Cerebellar cortex (tissue), 1 donor: ENCODE measurements around the gene MTX1.

Experiments
- DNase-seq: peaks from one replicate; pipeline ENCODE4 v3.0.0-alpha.2; 2015; ENCODE audit warnings: low spot score

Gene MTX1

DNA sequence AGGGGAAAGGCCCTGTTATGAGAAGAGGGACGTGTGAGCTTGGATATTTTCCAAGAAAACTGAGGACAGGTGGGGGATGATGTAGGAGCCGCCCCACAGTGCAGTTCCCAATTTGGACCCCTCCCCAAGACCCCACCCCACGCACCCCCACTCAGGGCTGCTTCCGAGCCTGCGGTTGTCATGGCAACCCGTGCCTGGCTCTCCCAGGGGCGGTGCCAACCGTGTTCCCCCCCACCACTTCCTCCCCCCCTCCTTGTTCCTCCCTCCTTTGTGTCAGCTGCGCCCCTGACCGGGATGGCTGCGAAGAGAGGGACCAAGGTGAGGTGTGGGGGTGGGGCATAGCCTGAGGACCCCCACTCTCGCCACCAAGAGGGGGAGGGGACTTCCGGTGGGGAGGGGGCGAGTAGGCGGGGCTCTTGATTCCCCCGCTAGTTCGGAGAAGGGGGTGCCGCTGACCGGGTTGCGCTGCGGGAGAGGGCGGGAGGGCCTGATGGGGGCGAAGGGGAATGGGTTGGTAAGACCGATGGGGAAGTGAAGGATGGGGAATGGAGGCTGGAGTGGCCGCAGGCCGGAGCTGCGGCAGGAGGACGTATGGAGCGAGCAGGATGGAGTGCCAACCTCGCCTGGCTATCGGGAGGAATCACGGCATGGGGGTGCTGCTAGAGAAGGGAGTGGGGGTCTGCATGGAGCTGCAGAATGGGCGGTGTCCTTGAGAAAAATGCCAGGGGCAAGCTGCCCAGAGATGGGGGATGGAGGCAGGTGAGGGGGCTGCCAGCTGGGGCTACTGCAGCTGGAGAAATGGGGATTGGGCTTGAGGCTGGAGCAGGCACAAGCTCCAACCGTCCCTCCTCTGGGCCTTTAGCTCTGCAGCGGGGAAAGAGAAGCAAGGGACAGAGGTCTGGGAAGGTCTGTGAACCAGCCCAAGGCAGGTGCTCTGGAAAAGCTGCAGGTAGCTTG lies 33.9 kb upstream of the MTX1 start:
- peak; percentile 71 for DNase-seq

DNA sequence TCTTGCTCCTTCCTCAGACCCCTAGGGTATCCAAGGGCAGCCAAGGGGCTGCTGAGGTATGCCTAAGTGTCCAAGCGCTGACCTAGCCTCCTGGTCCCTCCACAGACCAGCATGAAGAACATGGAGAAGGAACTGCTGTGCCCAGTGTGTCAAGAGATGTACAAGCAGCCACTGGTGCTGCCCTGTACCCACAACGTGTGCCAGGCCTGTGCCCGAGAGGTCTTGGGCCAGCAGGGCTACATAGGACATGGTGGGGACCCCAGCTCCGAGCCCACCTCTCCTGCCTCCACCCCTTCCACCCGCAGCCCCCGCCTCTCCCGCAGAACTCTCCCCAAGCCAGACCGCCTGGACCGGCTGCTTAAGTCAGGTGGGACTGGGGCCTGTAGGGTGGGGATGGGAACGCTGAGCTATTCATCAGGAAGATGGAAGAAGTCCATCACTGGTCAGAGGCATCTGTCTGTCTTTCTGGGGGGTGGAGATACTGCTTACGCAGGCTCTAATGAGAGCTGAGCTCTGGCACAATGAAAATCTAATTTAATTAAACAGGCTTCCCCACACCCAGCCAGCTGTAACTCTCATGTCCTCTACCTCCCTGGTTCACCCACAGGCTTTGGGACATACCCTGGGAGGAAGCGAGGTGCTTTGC lies 33.1 kb upstream of the MTX1 start:
- DNase-seq: peak; percentile 46

DNA sequence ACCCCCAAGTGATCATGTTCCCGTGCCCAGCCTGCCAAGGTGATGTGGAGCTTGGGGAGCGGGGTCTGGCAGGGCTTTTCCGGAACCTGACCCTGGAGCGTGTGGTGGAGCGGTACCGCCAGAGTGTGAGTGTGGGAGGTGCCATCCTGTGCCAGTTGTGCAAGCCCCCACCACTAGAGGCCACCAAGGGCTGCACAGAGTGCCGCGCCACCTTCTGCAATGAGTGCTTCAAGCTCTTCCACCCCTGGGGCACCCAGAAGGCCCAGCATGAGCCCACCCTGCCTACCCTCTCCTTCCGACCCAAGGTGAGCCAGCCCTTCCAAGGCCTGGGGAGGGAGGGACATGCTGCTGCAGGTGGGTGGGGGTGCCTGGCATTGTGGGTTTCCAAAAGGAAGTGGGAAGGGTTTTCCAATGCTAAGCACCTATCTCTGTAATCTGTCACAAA lies 32.5 kb upstream of the MTX1 start:
- DNase-seq: no peak

DNA sequence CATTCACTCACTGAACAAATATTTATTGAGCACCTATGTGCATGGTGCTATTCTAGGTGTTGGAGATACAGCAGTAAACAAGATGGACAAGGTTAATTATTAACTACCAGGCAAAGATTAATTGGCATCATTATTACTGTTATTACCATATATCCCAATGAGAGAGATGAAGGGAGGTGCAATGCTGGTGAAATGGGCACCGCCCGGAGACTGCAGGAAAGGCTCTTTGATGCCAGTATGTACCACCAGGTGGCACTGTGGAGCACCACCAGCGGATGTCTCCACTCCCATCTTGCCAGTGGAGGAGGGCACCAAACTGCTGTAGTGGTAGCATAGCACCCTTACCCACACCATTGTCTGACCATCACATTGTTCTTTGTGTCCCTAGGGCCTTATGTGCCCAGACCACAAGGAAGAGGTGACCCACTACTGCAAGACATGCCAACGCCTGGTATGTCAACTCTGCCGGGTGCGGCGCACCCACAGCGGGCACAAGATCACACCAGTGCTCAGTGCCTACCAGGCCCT lies 31.9 kb upstream of the MTX1 start:
- peak; percentile 89 for DNase-seq

DNA sequence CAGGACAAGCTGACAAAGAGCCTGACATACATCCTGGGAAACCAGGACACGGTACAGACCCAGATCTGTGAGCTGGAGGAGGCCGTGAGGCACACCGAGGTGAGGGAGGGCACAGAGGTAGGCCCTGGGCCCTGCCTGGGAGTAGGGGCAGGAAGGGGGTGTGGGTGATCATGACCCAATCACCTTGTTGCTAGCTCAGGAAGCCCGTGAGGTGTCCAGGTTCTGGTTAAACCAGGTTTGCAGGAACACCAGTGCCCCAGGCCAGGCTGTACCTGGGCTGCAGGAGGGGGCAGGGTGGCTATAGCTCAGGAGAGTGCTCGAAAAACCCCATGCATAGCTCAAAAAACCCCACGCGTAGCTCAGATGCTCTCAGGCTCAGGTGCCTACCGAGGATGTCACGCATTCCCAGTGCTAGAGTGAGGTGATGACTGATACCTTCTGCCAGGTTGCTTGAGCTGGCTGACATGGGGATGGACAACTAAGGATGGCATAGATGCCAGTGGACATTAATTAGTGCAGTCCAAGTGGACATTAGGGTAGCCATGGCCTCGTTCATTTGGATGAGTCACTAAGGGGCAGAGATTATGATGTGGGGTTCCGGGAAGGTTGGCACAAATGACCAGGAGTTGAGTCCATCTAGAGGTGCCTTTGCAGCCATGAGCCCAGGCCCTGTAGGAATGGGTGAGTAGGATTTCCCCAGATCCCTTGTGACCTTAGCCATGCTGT lies 31.1 kb upstream of the MTX1 start:
- no peak for DNase-seq

DNA sequence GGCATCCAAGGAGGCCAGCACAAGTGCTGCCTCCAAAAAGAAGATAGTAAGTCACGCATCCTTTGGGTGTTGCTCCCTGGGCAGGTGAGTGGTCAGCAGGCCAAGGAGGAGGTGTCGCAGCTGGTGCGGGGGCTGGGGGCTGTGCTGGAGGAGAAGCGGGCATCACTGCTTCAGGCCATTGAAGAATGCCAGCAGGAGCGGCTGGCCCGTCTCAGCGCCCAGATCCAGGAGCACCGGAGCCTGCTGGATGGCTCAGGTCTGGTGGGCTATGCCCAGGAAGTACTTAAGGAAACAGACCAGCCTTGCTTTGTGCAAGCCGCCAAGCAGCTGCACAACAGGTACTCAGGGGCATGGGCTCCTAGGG lies 30.6 kb upstream of the MTX1 start:
- DNase-seq: no peak

DNA sequence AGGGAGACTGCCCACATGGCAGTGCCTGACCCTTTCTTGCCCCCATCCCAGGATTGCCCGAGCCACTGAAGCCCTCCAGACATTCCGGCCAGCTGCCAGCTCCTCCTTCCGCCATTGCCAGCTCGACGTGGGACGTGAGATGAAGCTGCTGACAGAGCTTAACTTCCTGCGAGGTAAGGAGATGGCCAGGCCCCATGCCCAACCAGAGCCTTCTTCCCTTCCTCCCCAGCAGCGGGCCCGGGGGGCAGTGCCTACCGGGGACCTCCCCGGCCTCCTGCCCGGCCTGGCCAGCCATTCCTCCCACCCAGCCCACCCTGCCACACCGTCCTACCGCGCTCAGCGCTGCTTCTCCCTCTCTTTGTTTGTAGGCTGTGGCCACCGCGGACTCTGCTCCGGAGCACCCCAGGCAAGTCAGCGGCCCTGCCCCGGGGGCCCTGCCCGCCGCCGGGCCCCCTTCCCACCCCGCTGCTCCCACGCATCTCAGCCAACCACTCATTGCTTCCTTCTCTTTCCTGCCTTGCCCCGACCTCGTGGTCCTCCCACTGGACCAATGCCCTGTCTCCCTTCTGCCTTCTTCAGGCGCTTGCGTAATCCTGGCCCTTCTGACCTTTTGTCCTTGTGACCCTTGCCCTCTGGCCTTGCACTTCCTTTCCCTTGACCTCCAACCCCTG lies 29.9 kb upstream of the MTX1 start:
- no peak for DNase-seq

DNA sequence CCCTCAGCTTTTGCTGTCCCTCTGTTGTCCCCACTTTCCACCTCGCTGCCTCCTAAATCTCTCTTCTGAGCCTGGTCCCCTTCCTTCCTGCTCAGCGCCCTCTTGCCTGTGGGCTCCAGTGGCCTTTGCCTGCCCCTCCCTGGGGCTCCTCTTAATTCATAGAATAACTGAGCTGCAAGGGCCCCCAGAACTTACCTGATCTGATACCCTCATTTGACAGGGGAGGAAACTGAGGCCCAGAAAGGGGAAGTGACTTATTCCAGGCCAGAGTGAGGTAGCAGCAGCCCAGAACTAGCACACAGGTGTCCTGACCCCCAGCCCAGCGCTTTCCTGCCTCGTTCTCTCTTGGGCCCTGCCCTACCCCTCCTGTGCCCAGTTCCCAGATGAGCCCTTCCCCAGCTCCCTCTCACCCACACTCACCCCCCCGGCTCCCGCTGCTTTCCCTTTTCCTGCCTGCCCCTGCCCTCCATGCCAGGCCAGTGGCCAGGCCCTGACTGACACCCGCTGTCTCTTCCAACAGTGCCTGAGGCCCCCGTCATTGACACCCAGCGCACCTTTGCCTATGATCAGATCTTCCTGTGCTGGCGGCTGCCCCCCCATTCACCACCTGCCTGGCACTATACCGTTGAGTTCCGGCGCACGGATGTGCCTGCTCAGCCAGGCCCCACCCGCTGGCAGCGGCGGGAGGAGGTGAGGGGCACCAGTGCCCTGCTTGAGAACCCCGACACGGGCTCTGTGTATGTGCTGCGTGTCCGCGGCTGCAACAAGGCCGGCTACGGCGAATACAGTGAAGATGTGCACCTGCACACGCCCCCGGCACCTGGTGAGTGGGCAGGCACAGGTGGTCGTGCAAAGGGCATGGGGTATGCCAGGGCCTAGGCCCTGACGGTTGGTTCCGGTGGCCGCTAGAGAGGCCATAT lies 29.1 kb upstream of the MTX1 start:
- DNase-seq: no peak

DNA sequence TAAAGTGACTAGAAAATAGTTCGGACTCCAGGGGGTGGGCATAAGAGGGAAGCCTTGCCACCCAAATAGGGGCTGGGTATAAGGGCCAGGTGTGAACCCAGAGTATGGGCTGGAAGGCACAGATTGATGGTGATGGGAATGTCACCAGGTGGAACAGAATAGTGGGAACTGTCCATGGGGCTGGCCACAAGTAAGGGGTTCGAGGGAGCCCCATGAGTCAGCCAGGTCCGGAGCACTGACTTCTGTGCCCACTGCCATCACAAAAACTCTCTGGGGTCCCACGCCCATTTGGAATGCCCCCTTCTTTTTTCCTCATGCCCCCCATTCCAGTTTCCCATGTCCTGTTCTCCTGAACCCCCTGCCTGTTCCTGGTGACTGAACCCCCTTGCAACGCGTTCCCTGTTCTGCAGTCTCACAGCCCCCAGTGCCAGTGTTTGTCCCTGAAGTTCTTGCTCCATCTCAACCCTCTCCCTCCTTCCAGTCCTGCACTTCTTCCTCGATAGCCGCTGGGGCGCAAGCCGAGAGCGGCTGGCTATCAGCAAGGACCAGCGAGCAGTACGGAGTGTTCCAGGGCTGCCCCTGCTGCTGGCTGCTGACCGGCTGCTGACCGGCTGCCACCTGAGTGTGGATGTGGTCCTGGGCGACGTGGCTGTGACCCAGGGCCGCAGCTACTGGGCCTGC lies 27.0 kb upstream of the MTX1 start:
- DNase-seq: no peak

DNA sequence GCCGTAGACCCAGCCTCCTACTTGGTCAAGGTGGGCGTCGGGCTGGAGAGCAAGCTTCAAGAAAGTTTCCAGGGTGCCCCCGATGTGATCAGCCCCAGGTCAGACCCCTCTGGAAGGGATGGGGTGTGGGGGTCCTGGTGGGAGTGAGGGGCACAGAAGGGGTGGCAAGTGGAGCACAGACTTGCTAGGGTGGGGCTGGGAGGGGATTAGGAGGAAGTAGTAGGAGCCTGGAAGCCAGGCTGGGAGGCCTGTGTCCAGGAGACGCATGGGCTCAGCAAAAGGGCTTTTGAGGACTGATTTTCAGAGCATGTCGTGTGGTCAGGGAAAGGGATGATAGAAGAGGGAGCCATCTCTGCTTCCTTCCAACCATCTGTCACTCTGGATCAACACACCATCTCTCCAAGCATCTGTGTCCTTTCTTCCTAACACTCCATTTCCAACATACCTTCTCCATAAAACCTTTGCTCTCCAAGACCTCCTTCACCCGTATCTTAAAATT lies 26.4 kb upstream of the MTX1 start:
- peak; percentile 37 for DNase-seq

DNA sequence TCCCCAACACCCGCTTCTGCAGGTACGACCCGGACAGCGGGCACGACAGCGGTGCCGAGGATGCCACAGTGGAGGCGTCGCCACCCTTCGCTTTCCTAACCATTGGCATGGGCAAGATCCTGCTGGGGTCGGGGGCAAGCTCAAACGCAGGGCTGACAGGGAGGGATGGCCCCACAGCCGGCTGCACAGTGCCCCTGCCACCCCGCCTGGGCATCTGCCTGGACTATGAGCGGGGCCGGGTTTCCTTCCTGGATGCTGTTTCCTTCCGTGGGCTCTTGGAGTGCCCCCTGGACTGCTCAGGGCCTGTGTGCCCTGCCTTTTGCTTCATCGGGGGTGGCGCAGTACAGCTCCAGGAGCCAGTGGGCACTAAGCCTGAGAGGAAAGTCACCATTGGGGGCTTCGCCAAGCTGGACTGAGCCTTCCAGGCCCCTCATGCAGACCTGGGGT lies 24.7 kb upstream of the MTX1 start:
- no peak for DNase-seq

DNA sequence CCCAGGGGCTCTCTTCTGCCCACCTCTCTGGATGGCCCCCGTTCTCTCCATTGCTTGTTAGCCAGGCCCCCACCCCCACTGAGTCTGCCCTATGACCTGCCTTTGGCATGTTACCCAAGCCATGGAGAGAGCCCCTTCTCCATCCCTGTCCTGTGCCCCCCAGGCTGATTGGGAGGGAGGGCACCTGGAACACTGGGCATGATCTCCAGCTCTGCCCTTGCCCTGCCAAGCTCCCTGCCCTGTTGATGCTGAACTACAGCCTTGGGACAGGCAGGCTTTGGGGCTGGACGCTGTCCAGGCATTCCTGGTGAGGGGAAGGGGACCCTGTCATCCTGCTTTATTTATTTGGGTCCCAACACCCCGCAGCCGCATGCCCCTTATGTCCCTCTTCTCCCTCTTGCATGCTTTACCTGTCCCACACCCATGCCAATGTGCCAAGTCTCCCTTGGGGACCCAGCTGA lies 24.1 kb upstream of the MTX1 start:
- no peak for DNase-seq

DNA sequence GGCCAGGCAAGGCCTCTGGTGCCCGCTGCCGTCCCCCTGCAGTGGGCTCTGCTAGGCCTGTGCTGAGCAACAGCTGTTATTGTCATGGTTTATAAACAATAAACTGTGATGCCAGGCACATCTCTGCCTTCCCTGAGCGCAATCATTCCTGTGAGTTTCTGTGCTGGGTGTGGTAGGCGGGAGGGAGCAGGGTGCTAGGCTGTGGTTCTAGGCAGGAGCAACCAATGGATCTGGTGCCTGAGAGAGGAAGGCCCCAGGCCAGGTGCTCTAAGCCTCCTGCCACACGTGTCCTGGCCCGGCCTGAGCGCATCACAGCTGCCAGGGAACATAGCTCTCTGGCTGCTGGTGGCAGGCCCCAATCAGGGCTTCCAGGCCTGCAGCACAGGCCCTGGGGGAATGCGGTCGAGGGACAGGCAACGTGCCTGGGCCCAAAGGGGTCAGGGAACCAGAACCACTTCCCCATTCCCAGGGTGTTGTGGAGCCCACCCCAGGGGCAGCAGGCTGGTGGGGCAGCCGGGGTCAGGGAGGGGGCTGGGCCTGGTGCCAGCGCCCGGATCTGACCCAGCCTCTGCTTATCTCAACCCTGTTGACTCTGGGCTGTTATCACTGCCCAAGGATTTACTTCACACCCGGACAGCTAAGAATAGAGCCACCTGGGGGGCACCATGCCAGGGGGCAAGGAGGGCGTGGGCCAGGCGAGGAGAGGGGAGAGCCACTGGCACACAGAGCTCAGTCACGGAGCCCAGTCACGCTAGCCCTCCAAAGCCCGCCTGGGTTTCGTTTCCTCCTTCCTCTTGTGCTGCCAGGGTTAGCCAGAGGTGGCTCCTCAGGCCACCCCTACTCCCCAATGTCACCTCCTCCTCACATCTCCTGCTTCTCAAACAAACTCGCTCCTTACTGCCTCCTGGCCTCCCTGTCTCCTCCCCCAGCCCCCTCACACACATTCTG lies 23.4 kb upstream of the MTX1 start:
- no peak for DNase-seq

DNA sequence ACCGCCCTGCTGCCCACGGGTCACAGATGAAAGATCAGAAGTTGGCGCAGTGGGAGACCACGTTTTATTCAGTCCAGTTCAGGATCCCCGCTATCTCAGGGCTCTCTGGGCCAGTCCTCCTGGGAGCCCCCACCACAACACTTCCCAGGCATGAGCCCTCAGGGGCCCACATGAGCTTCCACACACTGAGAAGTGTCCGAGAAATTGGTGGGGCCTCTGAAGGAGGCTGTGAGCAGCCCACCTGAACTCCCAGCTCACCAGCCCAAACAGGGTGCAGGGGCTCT lies 22.8 kb upstream of the MTX1 start:
- no peak for DNase-seq

DNA sequence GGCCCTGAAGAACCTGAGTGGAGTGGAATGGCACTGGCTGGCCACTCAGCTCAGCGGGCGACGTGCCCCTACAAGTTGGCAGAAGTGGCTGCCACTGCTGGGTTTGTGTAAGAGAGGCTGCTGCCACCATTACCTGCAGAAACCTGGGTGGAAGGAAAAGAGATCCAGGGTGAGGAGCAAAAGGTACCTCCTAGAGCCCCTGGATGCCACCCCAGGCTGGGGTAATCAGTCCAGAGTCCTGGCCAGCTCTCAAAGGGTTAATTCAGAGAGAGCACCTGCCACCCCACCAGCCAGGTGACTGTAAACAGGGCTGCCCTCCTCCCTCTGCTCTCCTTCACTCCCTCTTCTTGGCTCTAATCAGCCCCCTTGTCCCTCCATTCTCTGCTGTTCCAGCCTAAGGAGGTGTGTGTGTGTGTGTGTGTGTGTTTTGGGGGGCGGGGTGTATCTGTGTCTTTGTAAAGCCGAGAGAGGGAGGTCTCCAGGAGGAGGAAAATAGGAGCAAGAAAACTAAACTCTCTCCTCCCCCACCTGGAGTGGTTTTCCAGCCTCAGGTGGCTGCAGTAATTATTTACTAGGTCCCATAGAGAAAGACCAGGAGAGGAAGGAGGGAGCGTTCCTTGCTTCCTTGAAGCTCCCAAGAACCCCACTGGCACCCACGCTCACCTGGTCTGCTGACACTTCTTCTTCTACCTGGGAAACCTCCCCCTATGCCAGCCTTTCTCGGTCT lies 22.3 kb upstream of the MTX1 start:
- no peak for DNase-seq

DNA sequence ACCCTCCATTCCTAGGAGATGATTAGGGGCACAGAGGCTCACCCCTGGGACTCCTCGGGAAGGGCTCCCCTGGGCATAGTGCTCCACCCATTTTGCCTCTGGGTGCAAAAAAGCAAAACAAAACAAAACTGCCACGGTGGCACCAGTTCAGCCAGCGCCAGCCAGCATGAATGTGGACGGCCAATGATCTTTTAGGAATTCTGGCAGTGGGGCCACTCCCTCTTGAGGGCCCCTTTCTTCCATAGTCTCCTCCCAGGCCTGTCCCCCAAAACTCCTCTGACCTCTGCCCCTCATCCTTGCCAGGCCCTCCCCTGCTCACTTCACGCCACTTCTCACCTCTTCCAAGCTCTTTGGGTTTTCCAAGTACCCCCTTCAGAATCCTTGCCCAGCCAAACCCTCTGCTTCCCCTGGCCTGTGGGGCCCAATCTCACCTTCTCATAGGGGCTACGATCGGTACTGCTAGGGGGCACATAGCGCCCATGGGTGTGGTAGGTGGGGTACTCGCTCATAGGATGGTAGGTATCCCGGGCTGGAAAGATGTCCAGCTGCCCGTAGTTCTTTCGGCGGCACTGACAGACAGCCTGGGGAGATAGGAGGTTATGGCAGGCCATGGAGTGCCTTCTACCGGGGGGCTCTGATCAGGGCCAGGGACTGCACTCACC lies 21.6 kb upstream of the MTX1 start:
- no peak for DNase-seq

DNA sequence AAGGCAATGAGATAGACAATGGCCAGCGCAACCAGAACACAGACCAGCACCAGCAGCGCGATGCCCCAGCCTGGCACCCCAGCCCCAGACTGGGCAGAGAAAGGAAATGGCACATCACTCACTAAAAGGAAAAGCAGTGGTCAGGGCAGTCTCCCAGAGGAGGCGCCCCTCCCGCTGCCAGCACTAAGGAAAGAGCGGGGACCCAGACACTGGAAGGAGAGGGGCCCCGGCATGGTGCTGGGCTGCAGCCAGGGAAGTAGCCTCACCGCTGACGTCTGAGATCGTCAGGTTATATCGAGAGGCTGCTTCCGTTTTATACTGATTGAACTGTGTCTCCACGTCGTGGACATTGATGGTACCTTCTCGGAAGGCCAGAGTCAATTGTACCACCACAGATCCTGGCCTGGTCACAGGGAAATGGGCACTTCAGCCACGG lies 21.0 kb upstream of the MTX1 start:
- DNase-seq: no peak

DNA sequence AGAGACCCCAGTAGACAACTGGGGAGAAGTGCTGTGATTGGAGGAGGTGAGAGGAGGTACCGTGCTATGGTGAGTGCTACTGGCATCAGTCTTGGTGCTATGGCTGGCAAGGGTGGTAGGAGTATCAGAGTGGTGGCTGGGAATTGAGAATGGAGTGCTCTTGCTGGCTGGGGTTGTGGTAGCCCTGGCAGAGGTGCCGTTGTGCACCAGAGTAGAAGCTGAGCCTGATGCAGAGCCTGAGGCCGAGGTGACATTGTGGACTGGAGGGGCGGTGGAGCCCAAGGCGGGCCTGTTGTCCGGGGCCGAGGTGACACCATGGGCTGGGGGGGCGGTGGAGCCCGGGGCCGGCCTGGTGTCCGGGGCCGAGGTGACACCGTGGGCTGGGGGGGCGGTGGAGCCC lies 20.2 kb upstream of the MTX1 start:
- no peak for DNase-seq
